Measurements from ENCODE around the gene RAD9A.
A peak's percentile ranks its signal among the peaks of the same experiment; 100 is the strongest.
"Not testable (repeated sequence)": the region's sequence is repeated elsewhere in the genome, so short reads cannot be mapped to it uniquely, and the experiment has no call there.

The RAD9A gene

GRCh38 chr11:67421430-67422031, 29.7 kb downstream of the RAD9A start:
- no peak for DNase-seq

- DNase-seq, result no peak
Observed at GRCh38 chr11:67422891-67423290, 31.1 kb downstream of the RAD9A start.

GRCh38 chr11:67423466-67423865, 31.7 kb downstream of the RAD9A start:
- no peak for DNase-seq

- no peak for DNase-seq
Observed at GRCh38 chr11:67423891-67424613, 32.3 kb downstream of the RAD9A start.

GRCh38 chr11:67427364-67427859, 35.6 kb downstream of the RAD9A start:
- DNase-seq, result not testable (repeated sequence)

GRCh38 chr11:67428052-67429001, 36.5 kb downstream of the RAD9A start, which contains the start of gene RPS6KB2:
RPS6KB2 (plus strand) TSS chr11:67428494; CDS start chr11:67428546, 52 bp downstream.
- peak; percentile 82 to 99 (median 96) for DNase-seq

- no peak for DNase-seq
Observed at GRCh38 chr11:67429038-67429668, 37.4 kb downstream of the RAD9A start.

GRCh38 chr11:67429722-67430121, 37.9 kb downstream of the RAD9A start:
- DNase-seq, result no peak

GRCh38 chr11:67431346-67432249, 39.8 kb downstream of the RAD9A start:
- no peak for DNase-seq

- DNase-seq, result no peak
Observed at GRCh38 chr11:67432655-67433349, 41.0 kb downstream of the RAD9A start.

GRCh38 chr11:67433536-67434394, 42.0 kb downstream of the RAD9A start:
- DNase-seq, result no peak

- DNase-seq, result no peak
Observed at GRCh38 chr11:67434395-67434881, 42.7 kb downstream of the RAD9A start.

- no peak for DNase-seq
Observed at GRCh38 chr11:67435031-67435726, 43.4 kb downstream of the RAD9A start.

- no peak for DNase-seq
Observed at GRCh38 chr11:67435727-67436458, 44.1 kb downstream of the RAD9A start.

- DNase-seq, result no peak
Observed at GRCh38 chr11:67436459-67437081, 44.8 kb downstream of the RAD9A start.

- DNase-seq, result no peak
Observed at GRCh38 chr11:67437082-67437808, 45.5 kb downstream of the RAD9A start, which contains the start of gene PTPRCAP. PTPRCAP (minus strand) TSS chr11:67437682; CDS start chr11:67437619, 63 bp downstream.
